GM10266 (cell line): Measurements from ENCODE around the gene UBE2N.

Source experiments
- DNase-seq: peaks from one replicate; pipeline ENCODE4 v3.0.0; 2012; ENCODE audit errors: extremely low spot score
- TF ChIP-seq, protein P1 (sequence below): IDR thresholded peaks from 2 replicates; pipeline ENCODE4 v1.5.1; 2012; ENCODE audit warnings: mild to moderate bottlenecking, low read depth; ENCODE audit not compliant: control insufficient read depth, insufficient read depth; ENCODE audit errors: missing control alignments

Gene UBE2N

DNA sequence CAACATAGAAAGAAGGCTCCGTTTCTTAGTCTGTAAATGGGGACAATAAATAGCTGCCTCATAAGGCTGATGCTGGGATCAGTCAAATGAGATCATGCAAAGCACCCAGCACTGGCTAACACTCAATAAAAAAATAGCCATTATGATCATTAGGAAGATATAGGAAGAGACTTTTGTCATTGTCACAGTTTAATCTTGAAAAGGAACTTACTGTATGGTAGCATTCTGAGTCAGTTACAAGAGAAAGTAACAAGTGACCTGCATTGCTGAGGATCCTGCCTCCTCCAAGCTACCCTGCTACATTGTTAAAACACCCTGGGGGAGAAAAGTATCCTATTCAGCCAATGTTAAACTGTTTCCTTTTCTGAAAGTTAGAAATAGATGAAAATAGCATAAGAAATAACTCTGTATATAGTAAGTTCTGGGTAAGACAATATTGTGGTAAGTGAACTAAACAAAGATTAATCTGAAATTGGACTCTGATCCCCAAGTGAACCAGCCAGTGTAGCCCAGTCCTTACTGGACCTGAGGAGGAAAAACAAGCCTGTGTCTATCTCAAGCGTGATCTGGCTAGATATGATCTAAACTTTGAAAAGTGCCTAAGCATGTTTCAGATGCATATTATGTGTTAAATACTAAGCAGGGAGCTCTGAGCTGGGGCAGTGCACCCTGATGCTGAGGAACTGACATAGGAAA lies 67.6 kb downstream of the UBE2N start:
- TF ChIP-seq, protein P1, sequence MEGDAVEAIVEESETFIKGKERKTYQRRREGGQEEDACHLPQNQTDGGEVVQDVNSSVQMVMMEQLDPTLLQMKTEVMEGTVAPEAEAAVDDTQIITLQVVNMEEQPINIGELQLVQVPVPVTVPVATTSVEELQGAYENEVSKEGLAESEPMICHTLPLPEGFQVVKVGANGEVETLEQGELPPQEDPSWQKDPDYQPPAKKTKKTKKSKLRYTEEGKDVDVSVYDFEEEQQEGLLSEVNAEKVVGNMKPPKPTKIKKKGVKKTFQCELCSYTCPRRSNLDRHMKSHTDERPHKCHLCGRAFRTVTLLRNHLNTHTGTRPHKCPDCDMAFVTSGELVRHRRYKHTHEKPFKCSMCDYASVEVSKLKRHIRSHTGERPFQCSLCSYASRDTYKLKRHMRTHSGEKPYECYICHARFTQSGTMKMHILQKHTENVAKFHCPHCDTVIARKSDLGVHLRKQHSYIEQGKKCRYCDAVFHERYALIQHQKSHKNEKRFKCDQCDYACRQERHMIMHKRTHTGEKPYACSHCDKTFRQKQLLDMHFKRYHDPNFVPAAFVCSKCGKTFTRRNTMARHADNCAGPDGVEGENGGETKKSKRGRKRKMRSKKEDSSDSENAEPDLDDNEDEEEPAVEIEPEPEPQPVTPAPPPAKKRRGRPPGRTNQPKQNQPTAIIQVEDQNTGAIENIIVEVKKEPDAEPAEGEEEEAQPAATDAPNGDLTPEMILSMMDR, result no peak
- no peak for DNase-seq

DNA sequence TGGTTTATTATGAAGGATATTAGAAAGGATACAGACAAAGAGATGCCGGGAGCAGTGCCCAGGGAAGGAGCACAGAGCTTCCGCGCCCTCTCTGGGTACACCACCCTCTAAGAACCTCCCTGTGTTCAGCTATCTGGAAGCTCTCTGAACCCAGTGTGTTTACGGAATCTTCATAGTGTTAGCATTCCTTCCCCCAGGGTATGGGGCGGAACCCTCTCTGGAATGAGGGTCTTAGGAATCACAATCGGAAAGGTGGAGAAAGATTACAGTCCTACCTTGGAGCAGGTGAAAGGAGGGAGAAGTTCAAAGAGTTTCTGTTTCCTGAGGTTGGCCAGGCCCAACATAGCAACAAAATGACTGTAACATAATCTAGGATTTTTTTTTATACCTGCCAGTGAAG lies 70.8 kb downstream of the UBE2N start:
- TF ChIP-seq, protein P1, result no peak

DNA sequence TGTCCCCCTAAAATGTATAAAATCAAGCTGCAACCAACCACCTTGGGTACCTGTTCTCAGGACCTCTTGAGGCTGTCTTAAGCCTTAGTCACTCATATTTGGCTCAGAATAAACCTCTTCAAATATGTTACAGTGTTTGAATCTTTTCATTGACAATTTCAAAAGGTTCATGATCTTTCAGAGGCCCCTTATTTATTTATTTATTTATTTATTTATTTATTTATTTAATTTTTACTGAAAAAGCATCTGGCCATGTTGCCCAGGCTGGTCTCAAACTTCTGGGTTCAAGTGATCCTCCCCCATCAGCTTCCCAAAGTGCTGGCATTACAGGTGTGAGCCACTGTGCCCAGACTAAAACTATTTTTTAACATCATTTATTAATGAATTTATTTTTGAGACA lies 72.2 kb downstream of the UBE2N start:
- TF ChIP-seq, protein P1, result no peak
- DNase-seq, result no peak

More for the DNA sequence above, 70.8 kb downstream of the UBE2N start:
- DNase-seq, result no peak

DNA sequence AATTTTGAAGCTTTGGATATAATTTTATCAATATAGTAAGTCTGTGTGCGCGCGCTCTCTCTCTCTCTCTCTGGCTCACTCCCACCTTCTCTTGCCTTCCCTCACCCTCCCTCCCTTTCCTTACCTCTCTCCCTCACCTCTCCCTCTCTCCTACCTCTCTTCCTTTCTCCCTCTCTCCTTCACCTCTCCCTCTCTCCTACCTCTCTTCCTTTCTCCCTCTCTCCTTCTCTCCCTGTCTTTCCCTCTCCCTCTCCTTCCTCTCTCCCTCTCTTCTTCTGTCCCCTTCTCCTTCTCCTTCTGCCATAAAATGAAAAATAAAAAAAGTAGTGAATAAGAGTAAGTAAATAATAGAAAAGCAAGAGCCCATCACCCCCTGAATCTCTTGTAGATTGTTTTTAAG lies 73.0 kb downstream of the UBE2N start:
- DNase-seq, result no peak

DNA sequence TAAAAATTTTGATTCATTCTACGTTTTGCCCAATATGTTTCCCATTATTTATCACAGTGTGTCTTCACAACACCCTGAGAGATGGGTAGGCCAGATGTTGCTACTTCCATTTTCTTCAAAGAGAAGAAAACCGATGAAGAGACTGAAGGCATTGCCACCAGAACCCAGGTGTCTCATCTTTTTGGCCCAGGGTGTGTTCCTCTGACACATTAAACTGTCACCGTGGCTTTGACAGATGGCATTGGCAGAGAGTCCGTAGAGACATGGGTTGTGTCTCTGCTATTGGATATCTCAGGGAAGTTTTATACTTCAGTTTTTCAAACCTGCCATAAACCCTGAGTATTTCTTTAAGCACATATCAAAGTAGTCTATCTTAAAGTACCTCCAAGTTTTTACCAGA lies 75.3 kb downstream of the UBE2N start:
- DNase-seq, result no peak
- TF ChIP-seq, protein P1, result no peak

More for the DNA sequence above, 73.0 kb downstream of the UBE2N start:
- TF ChIP-seq, protein P1, result no peak

DNA sequence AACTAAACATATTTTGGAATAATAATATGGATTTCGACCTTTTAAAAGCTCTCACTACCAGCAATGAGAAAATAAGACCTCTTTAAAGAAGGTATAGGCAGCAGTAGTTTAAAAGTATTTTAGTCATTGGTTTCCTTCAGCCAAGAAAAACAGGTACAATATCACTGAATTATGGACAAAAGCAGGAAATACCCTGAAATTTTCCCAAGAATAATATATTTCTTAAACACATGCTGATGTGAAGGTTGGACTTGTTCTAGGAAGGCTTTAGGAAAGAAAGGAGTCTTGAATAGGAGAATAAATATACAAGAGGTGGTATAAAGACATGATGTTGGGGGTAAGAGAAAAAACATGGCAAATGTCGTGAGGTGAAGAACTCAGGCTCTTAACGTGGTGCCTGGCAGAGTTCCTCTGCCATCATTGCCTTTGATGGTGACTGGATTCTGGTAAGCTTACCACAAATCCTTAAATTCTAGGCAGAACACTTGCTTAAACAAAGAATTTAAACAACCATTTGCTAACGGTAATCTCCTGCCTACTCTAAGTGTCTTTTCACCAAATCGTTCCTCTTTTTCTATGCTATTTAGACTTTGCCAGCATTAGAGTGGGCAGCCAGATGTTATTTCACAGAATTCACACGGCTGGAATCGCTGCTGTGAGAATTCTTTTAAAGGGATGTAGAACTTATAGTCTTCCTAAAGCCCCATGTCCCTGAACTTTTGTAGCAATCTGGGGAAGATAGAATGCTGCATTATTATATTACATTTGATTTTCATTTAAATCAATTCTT lies 75.9 kb downstream of the UBE2N start:
- no peak for DNase-seq
- TF ChIP-seq, protein P1, result no peak

DNA sequence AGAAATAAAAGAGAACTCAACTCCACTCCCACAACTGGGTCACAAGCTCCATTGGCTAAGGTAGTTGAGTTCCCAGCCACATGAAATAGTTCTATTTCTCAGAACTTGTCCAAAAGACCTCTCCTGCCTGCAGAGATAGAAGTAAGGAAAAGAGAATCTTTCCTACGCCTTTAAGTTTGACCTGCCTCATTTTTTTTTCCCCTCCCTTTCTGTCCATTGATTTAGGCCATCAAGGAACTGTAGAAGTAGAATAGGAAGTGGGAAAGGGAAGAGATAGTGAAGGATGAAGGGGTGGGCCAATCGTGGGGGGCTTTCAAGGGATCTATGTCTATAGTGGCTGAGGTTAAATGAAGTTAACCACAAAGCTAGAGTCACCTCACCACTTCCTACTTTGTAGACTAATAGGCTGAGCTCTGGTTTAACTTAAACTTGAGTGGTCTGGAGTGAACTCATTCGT lies 77.9 kb downstream of the UBE2N start:
- DNase-seq, result no peak
- TF ChIP-seq, protein P1, result no peak
